ENCODE data around the gene PCDHGB2.
"Not testable (repeated sequence)": the region's sequence is repeated elsewhere in the genome, so short reads cannot be mapped to it uniquely, and the experiment has no call there.

The PCDHGB2 gene

GRCh38 chr5:141349917-141350619 is 9.7 kb upstream of the PCDHGB2 start, which contains the start of gene PCDHGB1:
TSS of gene PCDHGB1 (plus strand) at chr5:141350099. CDS start at chr5:141350261, 162 bp downstream.
- DNase-seq, result peak in 4 of 56 donors; percentile 2 to 17 (median 12)

DNA sequence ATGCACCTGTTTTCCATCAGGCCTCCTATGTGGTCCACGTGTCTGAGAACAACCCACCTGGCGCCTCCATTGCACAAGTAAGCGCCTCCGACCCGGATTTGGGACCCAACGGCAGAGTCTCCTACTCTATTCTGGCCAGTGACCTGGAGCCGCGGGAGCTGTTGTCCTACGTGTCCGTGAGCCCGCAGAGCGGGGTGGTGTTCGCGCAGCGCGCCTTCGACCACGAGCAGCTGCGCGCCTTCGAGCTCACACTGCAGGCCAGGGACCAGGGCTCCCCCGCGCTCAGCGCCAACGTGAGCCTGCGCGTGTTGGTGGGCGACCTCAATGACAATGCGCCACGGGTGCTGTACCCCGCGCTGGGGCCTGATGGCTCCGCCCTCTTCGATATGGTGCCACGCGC is 8.2 kb upstream of the PCDHGB2 start:
- no peak for DNase-seq

DNA sequence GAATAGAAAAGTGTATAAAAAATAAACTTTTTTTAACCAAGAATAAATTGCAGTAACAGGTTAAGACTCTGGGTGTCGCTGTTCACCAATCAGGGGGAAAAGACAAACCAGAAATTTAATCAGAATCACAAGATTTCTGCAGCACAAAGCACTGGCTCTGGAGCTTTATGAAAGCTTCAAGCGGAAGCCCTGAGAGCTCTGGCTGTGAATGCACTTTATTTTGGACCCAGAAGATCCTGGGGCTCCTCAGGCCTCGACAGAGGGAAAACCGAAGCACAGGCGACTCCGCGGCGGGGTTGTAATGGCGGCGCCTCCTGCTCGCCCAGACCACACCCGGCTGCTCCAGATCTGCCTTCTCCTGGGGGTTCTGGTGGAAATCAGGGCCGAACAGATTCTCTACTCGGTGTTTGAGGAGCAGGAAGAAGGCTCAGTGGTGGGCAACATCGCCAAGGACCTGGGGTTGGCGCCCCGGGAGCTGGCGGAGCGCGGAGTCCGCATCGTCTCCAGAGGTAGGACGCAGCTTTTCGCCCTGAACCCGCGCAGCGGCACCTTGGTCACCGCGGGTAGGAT is 4.8 kb upstream of the PCDHGB2 start, which contains the start of gene PCDHGA4:
TSS of gene PCDHGA4 (plus strand) at position 122 of the 570 bp plus-strand sequence. CDS start at position 209, 87 bp downstream.
- no peak for DNase-seq

GRCh38 chr5:141355641-141356040 is 4.2 kb upstream of the PCDHGB2 start:
- DNase-seq, result no peak

- DNase-seq, result no peak
These were observed 3.7 kb upstream of the PCDHGB2 start for GRCh38 chr5:141356133-141356532.

DNA sequence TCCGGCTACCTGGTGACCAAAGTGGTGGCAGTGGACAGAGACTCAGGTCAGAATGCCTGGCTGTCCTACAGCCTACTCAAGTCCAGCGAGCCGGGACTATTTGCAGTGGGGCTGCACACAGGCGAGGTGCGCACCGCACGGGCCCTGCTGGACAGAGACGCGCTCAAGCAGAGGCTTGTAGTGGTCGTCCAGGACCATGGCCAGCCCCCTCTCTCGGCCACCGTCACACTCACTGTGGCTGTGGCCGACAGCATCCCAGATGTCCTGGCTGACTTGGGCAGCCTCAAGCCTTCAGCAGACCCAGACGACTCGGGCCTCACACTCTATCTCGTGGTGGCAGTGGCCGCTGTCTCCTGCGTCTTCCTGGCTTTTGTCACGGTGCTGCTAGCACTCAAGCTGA is 2.8 kb upstream of the PCDHGB2 start:
- no peak for DNase-seq

- no peak for DNase-seq
These were observed 891 bp downstream of the PCDHGB2 start for GRCh38 chr5:141360685-141361084.

DNA sequence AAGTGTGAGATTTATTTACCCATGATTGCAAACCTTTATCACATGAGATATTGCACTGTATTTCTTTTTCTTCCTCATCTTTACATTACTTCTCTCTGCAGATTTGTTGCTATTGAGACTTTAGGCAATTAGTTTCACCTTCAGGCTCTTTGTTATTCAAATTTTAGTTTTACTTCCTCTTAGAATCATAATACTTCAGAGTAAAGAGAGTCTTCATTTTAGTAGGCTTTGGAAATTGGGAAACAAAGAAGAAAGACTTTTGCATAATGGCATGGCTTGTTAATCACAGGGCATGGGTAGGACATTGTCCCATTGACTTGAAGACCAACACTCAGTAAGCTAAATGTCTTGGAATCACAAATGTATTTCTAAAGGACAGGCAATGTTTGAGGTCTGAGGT is 2.9 kb downstream of the PCDHGB2 start:
- no peak for DNase-seq

- no peak for DNase-seq
These were observed 4.3 kb downstream of the PCDHGB2 start, which contains the start of gene PCDHGA5 for GRCh38 chr5:141363952-141364660. TSS of gene PCDHGA5 (plus strand) at chr5:141364162. CDS start at chr5:141364331, 169 bp downstream.

- no peak for DNase-seq
These were observed 6.5 kb downstream of the PCDHGB2 start for GRCh38 chr5:141366016-141366896.

DNA sequence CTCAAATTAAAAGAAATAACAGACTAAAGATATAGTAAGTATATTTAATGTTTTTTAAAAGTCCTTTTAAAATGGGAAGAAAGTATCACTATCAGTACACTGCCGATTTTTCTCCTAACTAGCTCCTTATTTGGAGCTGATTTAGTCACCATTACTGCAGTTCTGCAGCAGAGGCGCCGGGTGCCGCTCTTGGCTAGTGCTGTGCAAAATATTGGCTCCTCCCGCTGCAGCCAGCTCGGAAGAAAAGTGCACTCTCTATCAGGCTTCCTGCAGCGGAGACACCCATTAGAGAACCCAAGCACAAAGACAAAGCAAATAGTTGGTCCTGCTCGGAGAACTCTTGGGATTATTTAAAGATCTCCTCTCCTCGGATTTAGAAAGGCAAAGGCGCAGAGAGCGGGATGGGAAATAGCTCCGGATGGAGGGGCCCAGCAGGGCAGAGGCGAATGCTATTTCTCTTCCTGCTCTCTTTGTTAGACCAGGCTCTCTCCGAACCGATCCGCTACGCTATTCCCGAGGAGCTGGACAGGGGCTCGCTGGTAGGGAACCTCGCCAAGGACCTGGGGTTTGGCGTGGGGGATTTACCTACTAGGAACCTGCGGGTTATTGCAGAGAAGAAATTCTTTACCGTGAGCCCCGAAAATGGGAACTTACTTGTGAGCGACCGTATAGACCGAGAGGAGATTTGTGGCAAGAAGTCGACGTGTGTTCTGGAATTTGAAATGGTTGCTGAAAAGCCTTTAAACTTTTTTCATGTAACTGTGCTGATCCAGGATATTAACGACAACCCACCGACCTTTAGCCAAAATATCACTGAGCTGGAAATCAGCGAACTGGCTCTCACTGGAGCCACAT is 10.4 kb downstream of the PCDHGB2 start, which contains the start of gene PCDHGB3:
TSS of gene PCDHGB3 (plus strand) at position 249 of the 855 bp plus-strand sequence. CDS start at position 402, 153 bp downstream.
- peak in 2 of 56 donors; percentile 2 to 3 for DNase-seq

DNA sequence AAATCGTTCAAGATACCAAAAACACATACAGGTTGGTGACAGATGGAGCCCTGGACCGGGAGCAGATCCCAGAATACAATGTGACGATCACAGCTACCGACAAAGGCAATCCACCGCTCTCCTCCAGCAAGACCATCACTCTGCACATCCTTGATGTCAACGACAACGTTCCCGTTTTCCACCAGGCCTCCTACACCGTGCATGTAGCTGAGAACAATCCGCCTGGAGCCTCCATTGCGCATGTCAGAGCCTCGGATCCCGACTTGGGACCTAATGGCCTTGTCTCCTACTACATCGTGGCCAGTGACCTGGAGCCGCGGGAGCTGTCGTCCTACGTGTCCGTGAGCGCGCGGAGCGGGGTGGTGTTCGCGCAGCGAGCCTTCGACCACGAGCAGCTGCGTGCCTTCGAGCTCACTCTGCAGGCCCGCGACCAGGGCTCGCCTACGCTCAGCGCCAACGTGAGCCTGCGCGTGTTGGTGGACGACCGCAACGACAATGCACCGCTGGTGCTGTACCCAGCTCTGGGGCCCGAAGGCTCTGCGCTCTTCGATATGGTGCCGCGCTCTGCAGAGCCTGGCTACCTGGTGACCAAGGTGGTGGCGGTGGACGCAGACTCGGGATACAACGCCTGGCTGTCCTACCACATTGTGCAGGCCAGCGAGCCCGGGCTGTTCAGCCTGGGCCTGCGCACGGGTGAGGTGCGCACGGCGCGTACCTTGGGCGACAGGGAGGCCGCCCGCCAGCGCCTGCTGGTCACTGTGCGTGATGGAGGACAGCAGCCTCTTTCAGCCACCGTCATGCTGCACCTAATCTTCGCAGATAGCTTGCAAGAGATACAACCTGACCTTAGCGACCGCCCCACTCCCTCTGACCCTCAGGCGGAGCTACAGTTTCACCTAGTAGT is 12.0 kb downstream of the PCDHGB2 start:
- no peak for DNase-seq

GRCh38 chr5:141373673-141374317 is 14.0 kb downstream of the PCDHGB2 start, which contains the start of gene PCDHGA6:
TSS of gene PCDHGA6 (plus strand) at chr5:141373891. CDS start at chr5:141374084, 193 bp downstream.
- DNase-seq, result no peak

GRCh38 chr5:141374627-141375026 is 14.8 kb downstream of the PCDHGB2 start:
- DNase-seq, result no peak

DNA sequence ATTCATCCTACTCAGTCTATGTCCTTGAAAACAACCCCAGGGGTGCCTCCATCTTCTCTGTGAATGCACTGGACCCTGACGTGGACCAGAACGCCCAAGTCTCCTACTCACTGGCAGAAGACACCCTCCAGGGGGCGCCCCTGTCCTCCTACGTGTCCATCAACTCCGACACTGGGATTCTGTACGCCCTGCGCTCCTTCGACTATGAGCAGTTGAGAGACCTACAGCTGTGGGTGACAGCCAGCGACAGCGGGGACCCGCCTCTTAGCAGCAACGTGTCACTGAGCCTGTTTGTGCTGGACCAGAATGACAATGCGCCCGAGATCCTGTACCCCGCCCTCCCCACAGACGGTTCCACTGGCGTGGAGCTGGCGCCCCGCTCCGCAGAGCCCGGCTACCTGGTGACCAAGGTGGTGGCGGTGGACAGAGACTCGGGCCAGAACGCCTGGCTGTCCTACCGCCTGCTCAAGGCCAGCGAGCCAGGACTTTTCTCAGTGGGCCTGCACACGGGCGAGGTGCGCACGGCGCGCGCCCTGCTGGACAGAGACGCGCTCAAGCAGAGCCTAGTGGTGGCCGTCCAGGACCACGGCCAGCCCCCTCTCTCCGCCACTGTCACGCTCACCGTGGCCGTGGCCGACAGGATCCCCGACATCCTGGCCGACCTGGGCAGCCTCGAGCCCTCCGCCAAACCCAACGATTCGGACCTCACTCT is 15.8 kb downstream of the PCDHGB2 start:
- DNase-seq, result not testable (repeated sequence)

DNA sequence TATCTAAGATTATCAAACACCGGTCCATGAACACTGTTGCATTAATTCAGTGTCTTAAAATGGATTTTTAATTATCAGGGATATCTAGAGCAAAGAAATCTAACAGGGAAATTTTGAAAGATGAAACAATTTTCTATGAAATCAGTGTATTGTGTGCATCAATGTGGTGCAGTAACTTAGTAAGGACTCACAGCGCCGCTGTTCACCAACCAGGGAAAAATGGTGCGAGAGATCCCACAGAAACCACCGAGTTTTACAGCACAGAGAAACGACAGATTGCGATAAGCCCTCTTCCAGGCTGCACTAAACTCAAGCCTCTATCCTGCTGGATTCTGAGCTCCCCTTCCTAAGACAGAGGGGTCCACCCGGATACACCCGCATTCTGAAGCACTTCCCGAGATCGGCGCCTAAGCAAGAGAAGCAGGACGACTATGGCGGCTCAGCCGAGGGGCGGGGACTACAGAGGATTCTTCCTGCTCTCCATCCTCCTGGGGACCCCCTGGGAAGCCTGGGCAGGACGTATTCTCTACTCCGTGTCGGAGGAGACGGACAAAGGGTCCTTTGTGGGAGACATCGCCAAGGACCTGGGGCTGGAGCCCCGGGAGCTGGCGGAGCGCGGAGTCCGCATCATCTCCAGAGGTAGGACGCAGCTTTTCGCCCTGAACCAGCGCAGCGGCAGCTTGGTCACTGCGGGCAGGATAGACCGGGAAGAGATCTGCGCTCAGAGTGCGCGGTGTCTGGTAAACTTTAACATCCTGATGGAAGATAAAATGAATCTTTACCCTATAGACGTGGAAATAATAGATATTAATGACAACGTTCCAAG is 22.9 kb downstream of the PCDHGB2 start, which contains the start of gene PCDHGA7:
TSS of gene PCDHGA7 (plus strand) at position 274 of the 826 bp plus-strand sequence. CDS start at position 432, 158 bp downstream.
- DNase-seq, result no peak
